IPS-NIHi7 (cell line): Measurements from ENCODE around the gene CCDC3.
A peak's percentile ranks its signal among the peaks of the same experiment; 100 is the strongest.

Experiments
- DNase-seq: peaks from one replicate; pipeline ENCODE4 v3.0.0; 2012; ENCODE audit warnings: mixed read lengths; ENCODE audit errors: extremely low spot score

The CCDC3 gene

DNA sequence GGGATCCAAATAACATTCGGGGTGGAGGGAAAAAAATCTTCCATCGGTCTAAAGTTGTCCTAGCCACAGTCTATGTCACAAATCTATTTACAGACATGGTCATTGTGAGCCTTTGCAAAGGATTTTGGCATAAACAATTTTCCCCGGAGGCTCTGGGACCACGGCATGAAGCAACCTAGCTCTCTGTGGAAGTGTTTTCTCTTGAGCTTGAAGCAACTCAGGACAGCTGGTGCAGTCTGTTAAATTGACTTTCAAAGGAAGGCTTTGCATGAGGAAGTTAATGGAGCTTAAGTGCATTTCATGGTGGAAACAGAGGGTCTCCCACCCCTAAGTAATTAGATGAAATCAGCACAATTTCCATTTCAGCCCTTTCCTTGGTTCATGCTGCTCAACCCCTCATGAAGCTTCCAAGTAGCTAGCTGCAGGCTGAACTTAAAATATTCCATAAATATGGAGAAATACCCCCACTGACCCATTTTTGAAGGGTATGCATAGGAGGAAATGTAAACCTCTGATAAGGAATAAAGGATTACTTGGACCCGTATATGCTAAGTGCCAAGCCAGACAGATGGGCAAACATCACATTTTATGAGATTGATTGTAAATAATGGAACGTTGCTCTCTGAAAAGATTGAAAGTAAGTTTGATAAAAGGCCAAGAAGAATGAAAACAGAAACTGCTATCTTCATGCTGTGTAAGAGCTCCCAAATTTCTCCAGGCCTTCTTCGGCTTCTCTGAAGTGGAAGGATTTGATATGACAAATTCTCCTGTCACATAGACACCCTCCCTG lies 39.9 kb downstream of the CCDC3 start:
- no peak for DNase-seq

DNA sequence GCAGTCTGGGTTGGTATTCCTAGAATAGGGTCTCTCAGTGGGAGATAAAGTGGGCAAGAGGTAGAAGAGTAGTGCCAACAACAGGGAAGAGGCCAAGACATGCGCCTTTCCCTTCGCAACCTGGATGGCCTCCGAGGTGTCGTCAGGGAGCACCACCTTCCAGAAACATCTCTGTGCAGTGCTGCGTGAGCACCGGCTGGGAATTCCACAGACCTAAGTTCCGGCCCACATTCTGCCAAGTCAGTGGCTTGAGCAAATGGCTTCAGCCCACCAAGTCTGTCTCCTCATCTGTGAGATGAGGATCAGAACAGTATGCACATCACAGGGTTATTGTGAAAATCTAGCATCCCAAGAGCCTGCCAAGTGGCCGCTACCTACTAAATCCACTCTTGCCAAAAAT lies 40.6 kb downstream of the CCDC3 start:
- no peak for DNase-seq

DNA sequence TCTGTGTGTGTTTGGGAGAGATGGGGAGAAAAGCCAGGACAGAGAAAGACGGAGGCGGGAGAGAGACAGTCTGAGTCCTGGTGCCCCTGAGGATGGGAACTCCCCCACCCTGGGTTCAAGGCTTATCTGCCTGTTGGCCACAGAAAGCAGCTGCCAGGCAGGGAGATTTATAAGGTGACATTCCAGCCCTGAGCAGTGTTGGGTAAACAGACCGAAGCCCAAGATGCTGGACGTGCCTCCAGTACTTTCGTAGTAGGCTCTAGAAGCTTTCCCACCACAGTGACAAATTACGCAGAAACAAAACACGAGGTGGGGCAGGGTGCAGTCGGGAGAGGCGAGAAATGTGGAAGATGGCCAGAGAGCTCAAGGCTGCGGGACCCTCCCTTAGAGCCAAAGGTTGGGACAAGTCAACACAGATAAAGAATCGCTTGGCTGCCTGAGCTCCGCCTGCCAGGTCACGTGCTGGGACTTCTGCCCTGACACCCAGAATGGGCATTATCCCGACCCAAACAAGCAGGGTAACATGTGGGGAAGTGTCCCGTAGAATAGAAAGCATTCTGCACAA lies 41.1 kb downstream of the CCDC3 start:
- DNase-seq: no peak

DNA sequence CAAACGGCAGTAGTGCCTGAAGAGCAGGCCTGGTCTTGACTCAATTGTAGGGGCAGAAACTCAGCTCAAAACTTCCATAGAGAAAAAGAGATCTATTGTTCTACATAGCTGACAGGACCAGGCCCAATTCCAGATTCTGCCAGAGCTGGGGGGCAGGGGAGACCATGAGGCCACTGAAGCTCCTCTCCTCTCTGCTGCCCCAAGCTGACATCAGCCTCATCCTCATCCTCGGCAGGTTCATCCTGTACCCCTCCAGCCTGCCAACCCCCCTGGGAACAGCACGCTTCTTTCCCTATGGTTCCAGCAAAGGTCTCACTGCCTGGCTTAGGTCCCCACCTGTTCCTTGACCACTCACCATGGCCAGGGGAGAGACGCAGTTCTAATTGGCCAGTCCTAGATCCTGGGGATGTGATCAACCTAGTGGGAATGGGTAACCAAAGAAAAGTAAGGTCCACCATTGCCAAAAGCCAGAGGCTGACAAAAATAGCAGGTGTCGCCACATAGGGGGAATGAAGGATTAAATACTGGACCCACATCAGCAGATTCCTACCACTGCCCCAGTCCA lies 42.9 kb downstream of the CCDC3 start:
- no peak for DNase-seq

DNA sequence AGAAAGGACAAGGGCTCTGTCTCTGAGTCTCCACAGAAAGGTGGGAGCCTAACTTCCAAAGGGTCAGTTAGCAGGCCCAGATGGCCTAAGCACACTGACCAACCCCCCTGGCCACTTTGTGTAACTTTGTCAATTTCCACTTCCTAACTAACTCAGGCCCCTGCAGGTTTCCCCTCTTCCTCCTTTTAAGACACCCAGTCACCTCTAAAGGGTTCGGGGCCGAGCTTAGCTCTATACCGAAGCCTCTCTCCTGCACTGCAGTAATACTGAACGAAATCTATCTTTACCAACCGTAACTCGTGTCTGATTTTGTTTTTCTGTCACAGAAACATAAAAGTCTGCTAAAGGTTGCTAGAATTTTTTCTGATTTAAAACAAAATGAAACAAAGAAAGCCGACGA lies 44.4 kb downstream of the CCDC3 start:
- no peak for DNase-seq

DNA sequence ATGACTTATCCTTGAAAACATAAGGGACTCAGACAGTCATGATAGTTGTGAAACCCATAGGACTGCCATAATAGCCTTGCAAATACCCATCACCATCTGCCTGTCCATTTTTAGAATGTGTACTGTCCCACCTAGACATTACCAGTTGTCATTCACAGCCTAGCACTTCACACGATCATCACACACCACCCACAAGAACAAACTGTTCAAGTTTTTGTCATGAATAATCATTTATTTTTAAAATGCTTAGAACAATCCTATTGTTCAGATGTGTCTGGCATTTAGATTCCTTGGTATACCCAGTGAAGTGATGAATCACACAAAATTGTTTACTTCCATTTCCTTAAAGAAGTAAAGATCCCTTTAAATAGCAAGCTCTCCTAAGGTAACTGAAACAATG lies 46.6 kb downstream of the CCDC3 start:
- no peak for DNase-seq

DNA sequence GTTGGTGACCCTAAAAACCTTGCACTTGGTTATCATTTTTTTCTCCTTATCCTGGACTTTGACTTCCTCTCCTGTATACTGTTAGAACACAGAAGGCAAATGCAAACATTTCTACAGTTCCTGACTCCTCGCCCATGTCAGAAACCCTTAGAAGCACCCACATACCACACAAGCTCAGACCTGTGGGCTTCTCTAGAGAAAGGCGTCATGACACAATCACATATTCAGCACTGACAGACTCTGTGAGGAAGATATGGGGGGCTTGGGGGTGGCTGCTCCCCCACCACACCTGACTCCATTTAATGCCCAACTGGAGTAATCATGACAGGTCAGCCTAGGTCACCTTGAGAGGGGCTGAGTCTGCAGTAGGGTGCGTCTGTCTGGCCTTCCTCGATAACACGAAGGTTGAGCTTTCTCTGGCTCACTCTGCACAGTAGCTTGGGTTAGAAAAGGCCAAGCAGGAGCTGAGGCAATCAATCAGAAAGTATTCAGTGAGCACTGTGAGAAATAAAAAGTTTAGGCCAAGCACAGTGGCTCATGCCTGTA lies 50.9 kb downstream of the CCDC3 start:
- no peak for DNase-seq

DNA sequence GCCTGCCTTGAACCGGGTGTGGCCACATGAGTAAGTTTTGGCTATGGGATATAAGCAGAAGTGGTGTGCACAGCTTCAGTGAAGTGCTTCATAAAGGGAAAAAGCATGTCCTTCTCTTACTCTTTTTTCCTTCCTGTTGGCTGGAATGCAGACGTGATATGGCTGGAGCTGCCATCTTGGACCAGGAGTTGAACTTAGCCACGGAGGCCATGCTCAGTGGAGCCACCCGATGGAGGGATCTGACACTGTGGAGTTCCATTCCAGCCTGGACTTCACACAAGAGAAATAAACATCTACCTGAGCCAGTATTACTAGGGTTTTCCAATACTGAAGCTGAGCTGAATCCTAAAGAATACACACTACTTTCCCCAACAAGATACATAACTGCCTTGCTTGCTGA lies 52.3 kb downstream of the CCDC3 start:
- DNase-seq: peak; percentile 29

DNA sequence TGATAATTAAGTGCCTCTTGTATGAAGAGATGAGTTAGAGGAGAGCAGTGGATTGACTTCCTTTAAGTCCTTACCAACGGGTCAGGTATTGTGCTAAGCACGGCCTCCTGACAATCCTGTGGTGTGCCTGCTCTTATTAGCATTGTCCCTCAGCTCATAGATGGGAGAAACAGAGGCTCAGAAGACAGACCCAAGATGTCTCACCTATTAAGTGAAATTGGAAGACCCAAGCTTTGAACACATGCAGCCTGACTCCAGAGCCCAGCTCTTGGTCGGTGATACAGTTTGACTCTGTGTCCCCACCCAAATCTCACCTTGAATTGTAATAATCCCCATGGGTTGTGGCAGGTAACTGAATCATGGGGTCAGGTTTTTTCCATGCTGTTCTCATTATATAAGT lies 53.8 kb downstream of the CCDC3 start:
- DNase-seq: no peak

DNA sequence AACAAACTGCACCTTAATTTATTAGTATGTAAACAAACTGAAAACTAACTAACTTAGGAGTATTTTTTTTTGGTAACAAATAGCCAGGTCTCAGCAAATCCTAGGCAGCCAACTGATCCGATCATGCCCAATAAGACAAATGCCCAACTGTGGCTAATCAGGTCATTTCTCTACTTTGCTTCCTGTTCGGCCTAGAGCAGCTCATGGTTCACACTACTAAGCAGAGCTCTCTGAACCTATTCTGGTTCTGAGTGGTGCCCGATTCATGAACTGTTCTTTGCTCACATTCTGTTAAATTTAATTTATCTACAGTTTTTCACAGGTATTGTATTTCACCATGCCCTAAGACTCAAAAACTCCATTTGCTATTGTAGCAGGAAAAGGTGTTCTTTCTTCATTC lies 55.1 kb downstream of the CCDC3 start:
- DNase-seq: no peak

DNA sequence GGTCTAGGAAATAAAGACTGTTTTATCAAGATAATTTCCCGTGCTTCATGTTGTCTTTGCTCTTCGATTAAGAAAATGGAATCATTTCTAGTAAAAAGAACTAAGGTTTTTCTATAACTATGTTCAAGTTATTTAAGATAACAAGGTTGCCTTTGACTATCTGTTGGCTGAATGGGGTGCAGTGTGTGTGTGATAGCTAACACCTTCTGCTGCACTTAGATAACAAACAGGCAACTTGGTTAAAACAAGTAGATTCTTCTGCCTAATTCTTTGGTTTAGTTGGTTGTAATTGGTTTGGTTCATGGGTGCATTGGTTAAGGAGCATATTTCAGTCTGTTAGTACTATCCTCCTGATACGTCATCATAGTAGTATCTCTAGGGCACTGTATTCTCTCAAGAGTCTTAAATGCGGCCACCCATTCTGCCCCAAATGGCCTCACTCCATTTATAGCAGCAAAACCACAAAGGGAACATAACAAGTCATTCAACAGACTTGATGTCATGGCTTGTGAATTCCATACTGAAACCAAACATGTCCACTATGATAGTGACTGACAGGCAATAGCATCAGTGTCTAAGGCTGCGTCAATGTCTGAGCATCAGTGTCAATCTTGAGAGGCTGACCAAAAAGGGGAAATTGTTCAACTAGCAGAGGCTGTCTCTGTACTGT lies 55.7 kb downstream of the CCDC3 start:
- DNase-seq: no peak

DNA sequence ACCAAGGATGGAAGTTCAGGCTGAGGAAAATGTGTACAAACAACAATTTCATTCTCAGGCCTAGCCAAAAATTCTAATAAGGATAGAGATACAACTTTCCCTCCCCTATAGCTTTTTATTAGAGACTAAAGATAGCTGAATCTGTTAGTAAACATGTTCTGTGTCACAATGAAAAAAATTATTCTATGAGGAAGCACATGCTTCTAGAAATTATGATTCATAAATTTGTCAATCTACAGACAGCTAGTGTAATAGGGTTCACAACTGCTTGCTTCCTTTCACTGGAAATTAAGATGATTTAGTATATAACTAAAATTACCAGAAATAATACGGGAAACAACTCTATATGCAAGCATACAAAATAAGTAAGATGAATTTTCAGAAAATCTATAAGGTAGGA lies 56.6 kb downstream of the CCDC3 start:
- DNase-seq: no peak

DNA sequence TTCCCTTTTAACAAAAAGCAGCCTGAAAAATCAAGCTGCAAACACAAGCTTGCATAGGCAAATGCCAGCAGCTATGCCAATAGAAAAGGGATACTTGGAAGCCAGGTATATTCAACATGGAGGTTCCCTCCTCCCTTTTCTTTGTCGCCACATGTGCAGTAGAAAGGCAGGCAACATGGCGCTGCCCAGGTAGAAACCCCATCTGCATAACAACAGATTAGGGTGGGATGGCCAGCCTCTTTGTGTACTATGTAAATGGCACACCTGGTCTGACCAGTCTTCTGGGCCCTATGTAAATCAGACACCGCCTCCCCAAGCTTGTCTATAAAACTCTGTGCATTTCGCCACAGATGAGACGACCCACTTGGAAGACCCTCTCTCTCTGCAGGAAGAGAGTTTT lies 58.1 kb downstream of the CCDC3 start:
- no peak for DNase-seq

DNA sequence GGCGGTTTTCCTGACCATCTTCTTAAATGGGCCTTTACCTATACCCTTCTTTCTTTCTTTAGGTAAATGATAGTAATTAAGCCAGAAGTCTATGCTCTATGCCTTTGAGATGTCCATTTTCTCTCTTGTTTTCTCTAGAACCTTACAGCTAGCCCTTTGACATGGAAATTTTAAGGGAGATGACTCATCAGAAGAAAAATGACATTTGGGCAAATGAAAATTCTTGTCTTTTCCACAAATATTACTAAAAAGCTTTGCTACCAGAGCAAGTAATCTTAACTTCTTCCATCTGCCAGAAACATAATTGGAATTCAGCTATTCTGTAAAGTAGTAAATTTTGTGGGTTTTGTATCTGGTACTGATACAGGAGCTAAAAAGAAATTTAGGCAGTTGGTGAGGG lies 59.5 kb downstream of the CCDC3 start:
- DNase-seq: no peak

DNA sequence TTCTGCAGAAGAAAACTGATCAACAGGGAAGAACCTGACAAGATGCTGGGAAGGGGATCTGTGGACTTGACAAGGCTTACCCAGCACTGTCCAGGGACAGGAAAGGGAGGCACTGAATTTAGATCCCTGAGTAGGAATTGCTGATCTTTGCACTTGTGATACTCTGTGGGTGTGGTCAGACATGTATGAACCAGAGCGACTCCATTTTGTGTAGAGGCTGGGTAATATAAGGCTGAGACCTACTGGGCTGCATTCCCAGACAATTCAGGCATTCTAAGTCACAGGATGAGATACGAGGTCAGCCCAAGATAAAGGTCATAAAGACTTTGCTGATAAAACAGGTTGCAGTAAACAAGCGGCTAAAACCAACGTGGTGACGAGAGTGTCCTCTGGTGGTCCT lies 60.7 kb downstream of the CCDC3 start:
- no peak for DNase-seq

DNA sequence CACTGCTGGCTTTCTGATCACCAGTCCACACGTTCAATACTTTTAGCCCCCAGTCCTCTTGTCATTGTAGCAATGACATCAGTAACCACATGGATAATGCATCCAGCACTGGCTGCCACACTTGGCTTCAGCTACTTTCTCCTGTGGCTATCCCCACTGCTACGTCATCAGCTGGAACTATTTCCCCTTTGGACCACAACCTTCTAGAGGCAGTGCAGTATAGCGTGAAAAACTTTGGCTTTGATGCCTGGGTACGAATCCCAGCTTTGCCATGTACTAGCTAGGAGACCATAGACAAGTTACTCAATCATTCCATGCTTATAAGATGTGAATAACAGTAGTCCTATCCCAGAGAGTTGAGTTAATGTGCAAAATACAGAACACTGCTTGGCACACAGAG lies 63.2 kb downstream of the CCDC3 start:
- DNase-seq: no peak

DNA sequence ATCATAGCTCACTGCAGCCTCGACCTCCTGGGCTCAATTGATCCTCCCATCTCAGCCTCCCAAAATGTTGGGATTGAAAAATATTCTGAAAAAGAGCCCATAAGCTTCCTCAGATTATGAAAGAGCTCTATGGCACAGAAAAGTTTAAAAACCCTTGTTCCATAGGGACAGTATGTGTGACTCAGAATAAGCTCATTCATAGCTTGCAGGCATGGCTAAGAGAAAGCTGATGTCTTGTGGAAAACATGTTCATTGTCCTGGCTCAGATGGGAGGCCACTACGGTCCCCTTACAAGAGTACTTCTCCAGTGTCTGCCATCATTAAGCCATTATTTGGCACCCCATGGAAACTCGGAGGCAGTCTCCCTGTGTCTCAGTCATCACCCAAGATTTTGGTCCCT lies 64.0 kb downstream of the CCDC3 start:
- no peak for DNase-seq

DNA sequence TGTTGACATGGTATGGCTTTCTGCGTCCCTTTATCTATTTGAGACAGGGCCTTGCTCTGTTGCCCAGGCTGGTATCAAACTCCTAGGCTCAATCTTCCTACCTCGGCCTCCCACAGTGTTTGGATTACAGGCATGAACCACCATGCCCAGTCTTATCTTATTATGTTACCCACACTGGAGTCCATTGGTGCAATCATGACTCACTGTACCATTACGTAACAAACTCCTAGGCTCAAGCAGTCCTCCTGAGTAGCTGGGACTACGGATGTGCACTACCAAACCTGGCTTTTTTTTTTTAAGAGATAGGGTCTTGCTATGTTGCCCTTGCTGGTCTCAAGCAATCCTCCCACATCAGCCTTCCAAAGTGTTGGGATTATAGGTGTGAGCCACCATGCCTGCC lies 66.7 kb downstream of the CCDC3 start:
- DNase-seq: no peak

DNA sequence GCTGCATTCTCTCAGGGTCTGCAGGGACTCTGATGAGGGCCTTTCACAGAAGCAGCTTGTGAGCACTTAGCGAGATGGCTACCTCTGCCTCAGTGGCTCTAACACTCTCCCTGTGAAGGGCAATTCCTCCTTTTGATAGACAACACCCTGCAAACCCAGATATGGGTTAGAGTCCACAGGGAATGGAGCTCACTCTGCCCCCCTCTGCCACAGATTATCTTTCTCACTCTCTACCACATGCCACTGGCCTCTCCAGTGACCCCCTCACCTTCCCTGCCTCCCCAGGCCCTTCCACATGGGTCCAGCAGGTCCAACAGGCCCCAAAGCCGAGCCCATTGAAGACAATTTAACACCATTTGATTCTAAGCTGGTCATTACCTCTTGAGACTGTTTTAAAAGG lies 72.1 kb downstream of the CCDC3 start:
- DNase-seq: no peak

DNA sequence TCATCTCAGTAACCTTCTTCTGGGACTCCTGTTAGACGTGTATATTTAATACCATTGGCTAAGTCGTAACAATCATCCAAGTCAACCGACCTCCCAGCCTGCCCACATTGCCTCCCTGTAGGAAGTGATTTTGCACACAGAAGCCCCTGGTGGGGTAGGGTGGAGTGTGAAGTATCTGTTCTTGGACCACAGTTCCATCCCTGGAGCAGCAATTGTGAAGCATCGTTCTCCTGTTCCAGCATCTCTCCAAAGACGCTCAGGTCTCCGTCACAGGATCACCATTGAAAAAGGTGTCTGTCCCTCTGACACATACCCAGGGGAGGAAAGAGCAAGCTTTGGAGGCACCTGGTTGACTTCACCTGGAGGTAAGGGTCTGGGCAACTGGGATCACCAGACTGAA lies 72.9 kb downstream of the CCDC3 start:
- no peak for DNase-seq

DNA sequence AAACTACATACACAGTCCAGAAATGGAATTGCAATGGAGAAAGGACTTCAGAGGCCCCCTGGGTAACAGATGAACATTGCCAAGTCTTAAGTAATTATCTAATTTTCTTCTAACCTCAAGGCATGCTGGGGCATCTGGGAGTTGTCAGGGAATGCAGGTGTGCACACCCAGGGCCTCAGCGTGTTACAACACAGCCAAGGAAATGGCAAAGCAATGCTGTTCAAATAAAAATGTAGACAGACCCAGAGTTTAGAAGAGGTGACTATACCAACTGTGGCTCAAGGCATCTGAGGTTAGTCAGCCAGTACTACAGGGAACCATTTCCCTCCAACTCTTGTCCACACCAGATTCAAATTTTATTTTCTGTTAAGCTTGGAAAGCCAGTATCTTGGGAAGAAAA lies 73.6 kb downstream of the CCDC3 start:
- DNase-seq: no peak

DNA sequence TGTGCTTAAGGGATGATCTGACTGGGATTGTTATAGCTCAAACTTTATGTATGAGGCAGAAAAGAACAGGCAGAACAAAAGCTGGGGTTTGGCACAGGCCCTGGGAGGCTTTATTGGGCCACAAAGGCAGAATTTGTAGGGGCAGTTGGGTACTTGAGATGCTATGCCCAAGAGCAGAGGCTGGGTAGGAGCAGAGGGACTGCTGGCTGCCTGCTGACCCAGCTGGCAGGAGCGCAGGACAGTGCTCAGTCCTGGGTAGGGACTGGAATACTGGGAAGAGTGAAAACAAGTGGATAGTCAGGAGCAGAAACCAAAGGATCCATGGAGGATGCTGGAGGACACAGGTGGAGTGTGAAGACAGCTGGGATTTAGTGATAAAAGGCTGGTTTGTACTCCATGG lies 75.7 kb downstream of the CCDC3 start:
- DNase-seq: no peak

DNA sequence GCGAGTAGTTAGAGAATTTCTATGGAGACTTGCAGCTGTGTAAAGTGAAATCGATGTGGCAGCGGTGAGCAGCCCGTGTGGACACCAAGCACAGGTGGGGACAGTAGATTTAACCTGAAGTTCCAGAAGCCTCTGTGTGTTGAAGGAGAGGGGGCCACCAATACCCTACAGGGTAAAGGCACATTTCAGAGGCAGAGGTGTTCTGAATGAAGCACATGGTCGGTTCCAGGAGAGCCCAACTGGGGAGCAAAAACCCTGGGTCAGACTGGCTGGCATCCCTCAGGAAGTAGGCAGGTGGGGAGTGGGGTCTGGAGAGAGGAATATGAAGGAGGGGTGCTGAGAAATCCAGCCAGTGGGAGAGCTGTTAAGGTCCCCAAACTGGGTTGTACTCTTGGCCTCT lies 76.6 kb downstream of the CCDC3 start:
- no peak for DNase-seq
